Mesothelial cell of epicardium (in vitro differentiated cells): ENCODE data around the gene APOBEC2. TPM values are rescaled to one million over a fixed set of nuclear protein-coding genes. Genes with fewer than 3 reads are reported as not detected.

Experiments
- DNase-seq, 2 experiments: peaks; one replicate each; pipeline ENCODE4 v3.0.0; 2021; ENCODE audit warnings: low spot score in 2 of 2; ENCODE audit not compliant: unreplicated experiment in 2 of 2
- H3K27ac Mint-ChIP-seq: 2 replicates; pipeline ENCODE4 v1.8.0; 2021; ENCODE audit warnings: mixed read lengths
- H3K27me3 Mint-ChIP-seq: 2 replicates; pipeline ENCODE4 v1.8.0; 2021; ENCODE audit warnings: low read depth, mixed read lengths
- H3K36me3 Mint-ChIP-seq: 2 replicates; pipeline ENCODE4 v1.8.0; 2021; ENCODE audit warnings: mixed read lengths
- H3K4me1 Mint-ChIP-seq: 2 replicates; pipeline ENCODE4 v1.8.0; 2021; ENCODE audit warnings: mixed read lengths
- H3K4me3 Mint-ChIP-seq: 2 replicates; pipeline ENCODE4 v1.8.0; 2021; ENCODE audit warnings: mild to moderate bottlenecking, moderate library complexity, mixed read lengths
- H3K9me3 Mint-ChIP-seq: 2 replicates; pipeline ENCODE4 v1.8.0; 2021; ENCODE audit warnings: mixed read lengths
- total RNA-seq: library from RNA; stranded (reverse); gene quantifications from 3 replicates; pipeline ENCODE4 v1.2.1, GENCODE V29; 2021
- TF ChIP-seq, protein P1 (sequence below): fragments of 200-600 bp; sonication (generic); IDR thresholded peaks from one replicate; pipeline ENCODE4 v1.5.0; 2021; ENCODE audit warnings: antibody characterized with exemption; ENCODE audit not compliant: unreplicated experiment

The APOBEC2 gene
- total RNA-seq, 1 donor from 2014 or later: 0.51 TPM

DNA sequence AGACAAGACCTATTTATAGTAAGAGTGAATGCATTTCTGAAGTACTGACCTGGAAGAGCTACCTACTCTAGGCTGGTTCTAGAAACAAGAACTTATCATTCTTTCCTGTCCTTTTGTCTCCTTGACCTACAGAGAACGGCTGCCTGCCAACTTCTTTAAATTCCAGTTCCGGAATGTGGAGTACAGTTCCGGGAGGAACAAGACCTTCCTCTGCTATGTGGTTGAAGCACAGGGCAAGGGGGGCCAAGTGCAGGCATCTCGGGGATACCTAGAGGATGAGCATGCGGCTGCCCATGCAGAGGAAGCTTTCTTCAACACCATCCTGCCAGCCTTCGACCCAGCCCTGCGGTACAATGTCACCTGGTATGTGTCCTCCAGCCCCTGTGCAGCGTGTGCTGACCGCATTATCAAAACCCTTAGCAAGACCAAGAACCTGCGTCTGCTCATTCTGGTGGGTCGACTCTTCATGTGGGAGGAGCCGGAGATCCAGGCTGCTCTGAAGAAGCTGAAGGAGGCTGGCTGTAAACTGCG lies 8.3 kb downstream of the APOBEC2 start:
- TF ChIP-seq, protein P1, sequence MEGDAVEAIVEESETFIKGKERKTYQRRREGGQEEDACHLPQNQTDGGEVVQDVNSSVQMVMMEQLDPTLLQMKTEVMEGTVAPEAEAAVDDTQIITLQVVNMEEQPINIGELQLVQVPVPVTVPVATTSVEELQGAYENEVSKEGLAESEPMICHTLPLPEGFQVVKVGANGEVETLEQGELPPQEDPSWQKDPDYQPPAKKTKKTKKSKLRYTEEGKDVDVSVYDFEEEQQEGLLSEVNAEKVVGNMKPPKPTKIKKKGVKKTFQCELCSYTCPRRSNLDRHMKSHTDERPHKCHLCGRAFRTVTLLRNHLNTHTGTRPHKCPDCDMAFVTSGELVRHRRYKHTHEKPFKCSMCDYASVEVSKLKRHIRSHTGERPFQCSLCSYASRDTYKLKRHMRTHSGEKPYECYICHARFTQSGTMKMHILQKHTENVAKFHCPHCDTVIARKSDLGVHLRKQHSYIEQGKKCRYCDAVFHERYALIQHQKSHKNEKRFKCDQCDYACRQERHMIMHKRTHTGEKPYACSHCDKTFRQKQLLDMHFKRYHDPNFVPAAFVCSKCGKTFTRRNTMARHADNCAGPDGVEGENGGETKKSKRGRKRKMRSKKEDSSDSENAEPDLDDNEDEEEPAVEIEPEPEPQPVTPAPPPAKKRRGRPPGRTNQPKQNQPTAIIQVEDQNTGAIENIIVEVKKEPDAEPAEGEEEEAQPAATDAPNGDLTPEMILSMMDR: no peak
- peaks cover 4% of the 10 kb centered on the region for H3K4me1 Mint-ChIP-seq
- no peak overlapping the region for H3K27ac Mint-ChIP-seq
- no peaks in the 10 kb centered on the region for H3K9me3 Mint-ChIP-seq
- H3K36me3 Mint-ChIP-seq: peaks cover 4% of the 10 kb centered on the region
- no peak for DNase-seq
- H3K4me3 Mint-ChIP-seq: no peak overlapping the region
- H3K27me3 Mint-ChIP-seq: no peaks in the 10 kb centered on the region

DNA sequence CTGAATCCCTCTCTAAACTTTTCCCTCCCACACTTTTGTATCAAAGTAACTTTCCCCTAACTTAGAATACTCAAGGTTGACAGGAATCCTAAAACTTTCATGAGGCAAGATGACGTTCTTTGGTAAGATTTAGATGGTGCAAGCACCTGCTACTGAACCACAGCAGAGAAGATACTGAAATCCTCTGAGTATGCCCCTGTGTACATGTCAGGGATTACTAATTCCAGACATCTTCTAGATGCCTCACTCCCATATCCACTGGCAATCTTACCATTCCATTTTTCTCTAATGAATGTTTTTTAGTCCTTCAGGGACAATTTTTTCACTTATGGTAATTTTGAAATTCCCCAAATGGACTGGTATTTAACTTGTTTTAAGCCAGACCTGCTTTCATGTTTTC lies 9.1 kb downstream of the APOBEC2 start:
- TF ChIP-seq, protein P1: no peak
- H3K27ac Mint-ChIP-seq: no peak overlapping the region
- DNase-seq: no peak
- H3K27me3 Mint-ChIP-seq: no peaks in the 10 kb centered on the region
- H3K9me3 Mint-ChIP-seq: no peaks in the 10 kb centered on the region
- H3K4me1 Mint-ChIP-seq: peaks cover 10% of the 10 kb centered on the region
- H3K36me3 Mint-ChIP-seq: peaks cover 9% of the 10 kb centered on the region
- no peak overlapping the region for H3K4me3 Mint-ChIP-seq

DNA sequence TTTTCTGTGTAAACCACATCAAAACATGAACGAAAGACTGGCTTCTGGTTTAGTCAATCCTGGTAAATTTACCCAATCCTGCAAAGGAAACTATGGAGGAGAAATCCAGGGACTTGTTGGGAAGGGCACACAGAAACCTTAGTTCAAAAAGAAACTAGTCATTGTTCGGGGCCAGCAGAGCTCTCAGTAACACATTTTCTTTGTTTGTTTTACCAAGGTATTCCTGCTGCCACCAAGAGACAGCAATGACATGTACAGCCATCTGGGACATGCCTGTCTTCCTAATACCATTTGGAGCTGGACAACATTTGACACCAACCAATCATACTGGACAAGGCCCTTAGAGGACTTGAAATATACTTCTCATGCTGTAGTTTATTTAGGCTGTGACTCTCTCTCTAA lies 10.9 kb downstream of the APOBEC2 start:
- peaks cover 10% of the 10 kb centered on the region for H3K4me1 Mint-ChIP-seq
- H3K27ac Mint-ChIP-seq: no peak overlapping the region

DNA sequence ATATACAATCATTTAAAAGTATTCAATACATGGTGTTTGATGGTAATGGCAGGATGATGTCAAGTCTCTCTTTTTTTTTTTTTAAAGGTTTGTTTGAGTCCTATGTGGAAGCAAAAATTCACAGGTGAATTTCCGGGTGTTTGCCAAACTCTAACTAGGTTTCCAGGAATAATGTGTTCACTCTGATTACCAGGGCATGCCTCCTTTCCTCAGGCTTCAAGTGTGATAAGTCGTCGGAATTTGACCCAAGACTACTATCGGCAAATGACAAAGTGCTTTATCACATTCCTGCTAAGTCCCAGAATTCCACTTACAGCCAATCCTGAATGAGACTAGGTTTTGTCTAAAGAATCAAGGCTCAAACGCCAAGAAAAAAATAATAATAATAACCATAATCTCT lies 11.8 kb downstream of the APOBEC2 start:
- Mint-ChIP-seq H3K4me3 (no peak overlapping the region), H3K4me1 (peaks cover 10% of the 10 kb centered on the region)

More for the DNA sequence above, 10.9 kb downstream of the APOBEC2 start:
- Mint-ChIP-seq H3K27me3 (no peaks in the 10 kb centered on the region), H3K4me3 (no peak overlapping the region), H3K9me3 (no peaks in the 10 kb centered on the region), H3K36me3 (peaks cover 11% of the 10 kb centered on the region)
- DNase-seq: no peak
- TF ChIP-seq, protein P1: no peak

DNA sequence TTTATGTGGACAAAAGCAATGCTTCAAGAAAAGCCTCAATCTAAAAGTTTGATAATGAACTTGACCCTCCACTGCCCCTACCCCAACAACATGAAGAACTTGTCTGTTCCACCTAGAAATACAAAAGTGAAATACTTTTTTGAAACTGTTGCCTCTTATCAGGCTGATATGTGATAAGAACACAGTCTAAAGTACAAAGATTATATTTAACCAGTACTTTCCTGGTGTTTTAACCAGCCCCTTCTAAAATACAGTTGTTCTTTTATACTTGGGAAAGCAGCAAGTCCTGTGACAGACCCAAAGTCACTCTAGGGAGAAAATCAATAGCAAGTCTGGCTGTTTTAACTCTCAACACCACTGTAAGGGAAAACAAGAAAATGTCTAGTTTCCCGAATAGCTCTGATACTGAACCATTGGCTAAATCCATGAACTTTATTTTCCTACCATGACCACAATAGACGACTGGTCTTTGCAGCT lies 12.6 kb downstream of the APOBEC2 start:
- no peak for DNase-seq
- TF ChIP-seq, protein P1: no peak
- Mint-ChIP-seq H3K27me3 (no peaks in the 10 kb centered on the region), H3K4me1 (peaks cover 12% of the 10 kb centered on the region), H3K4me3 (no peak overlapping the region), H3K36me3 (peaks cover 11% of the 10 kb centered on the region), H3K9me3 (no peaks in the 10 kb centered on the region), H3K27ac (peak overlapping the region; percentile 66)

More for the DNA sequence above, 11.8 kb downstream of the APOBEC2 start:
- H3K27ac Mint-ChIP-seq: no peak overlapping the region
- no peaks in the 10 kb centered on the region for H3K9me3 Mint-ChIP-seq
- TF ChIP-seq, protein P1: no peak
- no peak for DNase-seq
- no peaks in the 10 kb centered on the region for H3K27me3 Mint-ChIP-seq
- peaks cover 11% of the 10 kb centered on the region for H3K36me3 Mint-ChIP-seq
